IMR-90 (cell line): ENCODE results near the gene SCARB1.

Experiments
- CTCF ChIP-seq: conservative IDR thresholded peaks from 2 replicates; pipeline ENCODE4 v1.5.1; 2012; ENCODE audit warnings: mild to moderate bottlenecking, low read depth, low read length, improper control_type of control experiment
- MAZ ChIP-seq: IDR thresholded peaks from 2 replicates; pipeline ENCODE4 v1.6.1; 2012; ENCODE audit warnings: low read depth, mild to moderate bottlenecking, low read length, improper control_type of control experiment, moderate library complexity, borderline replicate concordance
- POLR2A ChIP-seq: IDR thresholded peaks from 2 replicates; pipeline ENCODE4 v1.6.1; 2012; ENCODE audit warnings: mild to moderate bottlenecking, low read depth, low read length
- SMC3 ChIP-seq: fragments of 150-350 bp; IDR thresholded peaks from 2 replicates; pipeline ENCODE4 v1.6.1; 2016; ENCODE audit warnings: low read depth, mild to moderate bottlenecking, antibody characterized with exemption, low read length, moderate library complexity

GRCh38 chr12:124739953-124740561 lies 123.6 kb downstream of the SCARB1 start:
- TF ChIP-seq SMC3 (no peak), CTCF (no peak), MAZ (no peak), POLR2A (no peak)
